LHCN-M2 (cell line): ENCODE results near the gene PSD4. TPM values are rescaled to one million over a fixed set of nuclear protein-coding genes. Genes with fewer than 3 reads are reported as not detected.

Source experiments
- DNase-seq: peaks from one replicate; pipeline ENCODE4 v3.0.0-alpha.2; 2012; ENCODE audit warnings: low read depth
- total RNA-seq: library from RNA; depleted of rRNA; stranded (reverse); fragments of >200 nt; gene quantifications from 2 replicates; pipeline ENCODE4 v1.2.3, GENCODE V29; 2014

PSD4 gene
- total RNA-seq, 1 experiment from 2014 or later = 1.0 TPM

GRCh38 chr2:113206251-113206650 lies 32.5 kb downstream of the PSD4 start:
- no peak for DNase-seq

- no peak for DNase-seq
These were observed 33.2 kb downstream of the PSD4 start for GRCh38 chr2:113207021-113207420.

DNA sequence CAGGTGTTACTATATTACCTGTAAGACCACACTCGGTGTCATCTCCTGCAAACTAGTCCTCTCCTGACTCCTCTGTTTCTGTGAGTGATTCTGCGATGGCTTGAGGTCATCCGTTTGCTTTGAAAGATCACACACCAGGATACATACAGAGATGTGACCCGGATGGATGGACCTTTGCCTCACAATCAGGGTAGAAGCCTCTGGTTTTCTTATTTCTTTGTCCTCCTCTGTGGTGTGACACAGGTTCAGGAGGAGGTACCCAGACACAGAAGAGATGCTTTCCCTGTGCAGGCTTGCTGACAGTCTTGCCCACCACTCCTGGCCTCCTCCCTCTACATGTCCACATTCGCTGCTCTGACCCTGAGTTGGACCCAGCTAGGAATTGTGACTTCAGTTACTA lies 34.6 kb downstream of the PSD4 start:
- no peak for DNase-seq

DNA sequence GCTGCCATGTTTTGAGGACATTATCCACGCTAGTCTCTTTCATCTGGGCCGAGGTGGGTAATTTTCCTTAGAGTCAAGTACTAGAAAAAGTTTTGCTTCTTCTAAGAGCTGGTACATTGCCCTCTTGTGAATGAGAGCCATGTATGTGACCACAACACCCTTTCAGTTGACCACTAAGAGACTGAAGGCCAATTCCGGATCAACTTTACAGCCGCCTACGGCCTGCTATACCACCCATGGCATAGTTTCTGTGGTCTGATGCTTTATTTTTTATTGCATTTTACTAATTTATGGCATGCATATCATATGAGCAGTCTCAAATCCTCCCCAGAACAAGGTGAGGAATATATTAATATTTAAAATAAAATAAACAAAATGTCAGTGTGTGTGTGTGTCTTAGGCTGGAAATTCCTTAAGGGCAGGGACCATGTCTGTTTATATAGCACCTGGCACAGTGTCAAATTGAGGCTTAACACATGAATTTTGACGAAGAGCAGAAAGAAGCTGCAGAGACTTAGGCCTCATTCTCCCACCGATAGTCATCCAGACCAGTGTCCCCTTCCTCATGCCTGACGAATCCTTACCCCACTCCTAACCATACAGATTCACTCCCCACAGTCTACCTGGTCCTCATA lies 35.4 kb downstream of the PSD4 start:
- no peak for DNase-seq

DNA sequence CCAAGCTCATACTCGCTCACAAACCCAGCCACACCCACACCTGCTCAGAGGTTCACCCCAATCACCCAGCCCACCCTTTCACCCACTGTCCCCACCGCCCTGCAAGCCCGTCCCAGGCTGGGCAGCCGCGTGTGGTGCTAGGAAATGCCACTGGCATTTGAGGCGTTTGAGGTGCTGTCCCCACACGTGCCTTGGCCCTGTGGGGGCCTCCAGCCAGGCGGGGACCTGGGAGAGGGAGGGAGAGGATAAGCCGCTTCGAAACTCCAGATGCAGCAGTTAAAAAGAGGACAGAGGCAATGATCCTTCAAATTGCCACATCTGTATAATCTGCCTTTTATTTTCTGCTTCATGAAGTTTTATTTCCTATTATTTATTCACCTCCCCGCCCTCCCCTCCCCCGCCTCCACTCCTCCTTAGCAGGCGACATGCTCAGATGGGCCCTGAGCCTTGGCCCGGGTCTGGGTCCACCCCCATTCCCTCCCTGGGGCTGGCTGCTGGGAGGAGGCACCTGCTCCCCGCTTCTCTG lies 35.9 kb downstream of the PSD4 start:
- no peak for DNase-seq

GRCh38 chr2:113211226-113212105 lies 37.7 kb downstream of the PSD4 start:
- peak; percentile 71 for DNase-seq

GRCh38 chr2:113212245-113213060 lies 38.7 kb downstream of the PSD4 start:
- no peak for DNase-seq

- no peak for DNase-seq
These were observed 39.5 kb downstream of the PSD4 start for GRCh38 chr2:113213061-113213930.

GRCh38 chr2:113214141-113214540 lies 40.4 kb downstream of the PSD4 start:
- DNase-seq = no peak

GRCh38 chr2:113215056-113215455 lies 41.3 kb downstream of the PSD4 start:
- DNase-seq = no peak

DNA sequence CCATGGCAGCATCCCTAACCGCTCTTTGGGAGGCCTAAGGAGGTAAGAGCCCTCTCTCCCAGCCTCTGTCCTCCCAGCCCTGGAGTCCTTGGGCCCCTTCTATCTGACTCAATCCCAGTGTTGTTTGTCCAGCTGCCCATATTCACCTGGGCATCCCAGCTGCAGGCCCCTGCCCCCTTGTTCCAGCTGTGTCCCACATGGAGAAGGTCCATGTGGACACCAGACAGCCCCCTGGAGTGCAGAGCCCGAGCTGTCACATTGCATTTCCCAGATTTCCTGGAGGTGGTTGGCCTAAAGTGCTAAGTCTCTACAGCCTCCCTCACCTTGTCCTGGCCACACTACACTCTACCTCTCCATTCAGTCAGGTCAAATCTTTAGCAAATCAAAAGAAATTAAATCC lies 42.5 kb downstream of the PSD4 start:
- DNase-seq = no peak

GRCh38 chr2:113216891-113217454 lies 43.2 kb downstream of the PSD4 start:
- no peak for DNase-seq

DNA sequence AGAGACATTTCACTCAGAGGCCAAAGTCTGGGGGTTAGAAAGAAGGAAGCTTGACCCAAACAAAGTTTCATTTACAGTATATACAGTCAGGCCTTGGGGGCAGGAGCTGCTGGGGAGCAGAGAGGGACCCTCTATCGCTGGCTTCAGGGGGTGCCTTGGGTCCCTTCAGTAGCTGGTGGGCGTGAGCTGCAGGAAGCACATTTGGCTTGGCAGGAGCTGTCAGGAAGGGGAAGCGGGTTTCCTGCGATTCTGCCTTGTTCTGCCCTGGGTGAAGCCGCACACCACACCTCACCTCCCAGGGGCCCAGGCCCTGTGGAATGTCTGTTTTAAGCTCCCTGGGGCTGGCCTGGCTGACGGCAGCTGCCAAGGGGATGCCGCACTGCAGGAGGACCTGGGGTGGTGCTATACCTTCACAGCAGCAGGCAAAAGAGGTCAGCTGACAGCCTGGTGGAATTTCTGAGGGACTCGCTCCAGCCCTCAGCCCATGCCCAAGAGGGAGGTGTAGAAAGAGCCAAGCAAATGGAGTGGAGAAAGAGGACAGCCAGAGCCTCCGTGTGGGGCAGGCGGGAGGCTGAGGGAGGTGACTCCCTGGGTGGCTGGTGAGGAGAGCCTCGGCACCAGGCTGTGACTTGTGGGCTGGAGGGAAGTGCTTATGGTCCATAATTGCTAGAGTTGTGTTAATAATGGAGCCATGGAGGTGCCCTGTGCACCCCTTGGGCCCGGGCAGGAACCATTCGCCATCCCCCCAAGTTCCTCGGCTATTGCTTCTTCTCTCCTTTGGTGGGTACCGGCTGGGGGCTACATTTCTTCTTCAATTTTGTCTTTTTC lies 43.9 kb downstream of the PSD4 start:
- DNase-seq = no peak

DNA sequence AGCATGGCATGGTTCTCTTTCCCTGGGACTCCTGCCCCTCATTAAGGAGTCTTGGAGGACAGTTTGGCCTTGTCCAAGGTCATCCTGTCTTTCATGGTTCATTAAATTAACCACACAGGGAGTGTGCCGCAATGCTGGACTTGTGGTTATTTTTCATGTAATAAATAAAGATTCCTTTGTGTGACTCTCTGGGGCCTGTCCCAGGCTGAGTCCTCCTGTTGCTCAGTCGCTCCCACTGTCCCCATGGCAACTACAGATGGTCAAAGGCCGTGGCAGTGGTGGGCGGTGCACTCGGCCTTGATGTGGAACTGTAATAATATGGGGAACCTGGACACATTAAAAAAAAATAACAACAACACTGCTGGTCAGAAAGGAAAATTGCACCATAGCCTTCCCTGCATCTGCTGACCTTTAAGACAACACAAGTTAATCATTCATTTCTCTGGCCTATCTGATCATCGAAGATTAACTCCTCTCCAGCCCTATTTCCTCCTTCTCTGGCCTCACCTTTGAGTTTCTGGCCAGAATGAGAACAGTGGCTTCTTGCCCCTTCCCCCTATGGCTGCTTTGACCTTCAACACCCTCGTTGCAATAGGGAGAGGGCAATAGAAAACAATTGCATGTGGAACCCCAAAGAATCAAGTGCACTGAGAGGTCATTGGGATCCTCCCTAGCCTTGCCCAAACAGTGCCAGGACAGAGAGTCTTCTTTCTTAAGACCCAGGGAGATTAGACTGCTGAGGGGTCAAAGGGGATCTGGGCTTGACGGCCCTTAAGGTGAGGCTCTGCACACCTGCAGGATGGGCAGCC lies 44.7 kb downstream of the PSD4 start:
- peak; percentile 87 for DNase-seq

DNA sequence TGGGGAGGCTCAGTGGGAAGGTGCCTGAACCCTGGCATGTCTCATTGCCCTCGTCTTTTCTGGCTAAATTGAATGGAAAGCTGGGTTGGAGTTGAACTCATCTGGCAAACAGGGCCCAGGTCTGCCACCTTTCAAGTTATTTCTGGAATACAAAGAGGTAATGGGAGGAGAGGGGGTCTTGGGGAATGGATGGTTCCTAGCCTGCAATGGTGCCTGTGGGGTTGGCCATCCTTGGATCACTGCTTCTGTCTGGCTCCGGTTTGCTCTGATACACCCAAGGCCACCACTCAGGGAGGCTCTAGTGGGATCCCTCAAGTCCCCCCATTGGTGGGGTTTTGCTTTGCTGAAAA lies 45.3 kb downstream of the PSD4 start:
- DNase-seq = no peak

DNA sequence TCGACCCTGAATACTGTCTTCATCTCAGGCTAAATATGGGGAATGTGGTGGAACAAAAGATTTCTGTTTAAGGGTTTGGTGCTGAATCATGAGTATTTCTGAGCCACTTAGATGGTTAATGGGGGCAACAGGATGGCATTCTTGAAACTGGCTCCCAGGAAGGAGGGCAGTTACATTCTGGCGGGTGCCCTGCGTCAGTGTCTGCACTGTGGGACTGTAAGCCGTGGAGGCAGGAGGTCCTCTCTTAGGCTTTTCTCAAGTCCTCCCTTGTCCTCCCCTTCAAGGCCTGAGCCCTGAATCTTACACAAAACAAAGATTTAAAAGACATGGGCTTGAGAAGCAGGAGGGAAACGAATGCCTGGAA lies 45.7 kb downstream of the PSD4 start:
- no peak for DNase-seq

DNA sequence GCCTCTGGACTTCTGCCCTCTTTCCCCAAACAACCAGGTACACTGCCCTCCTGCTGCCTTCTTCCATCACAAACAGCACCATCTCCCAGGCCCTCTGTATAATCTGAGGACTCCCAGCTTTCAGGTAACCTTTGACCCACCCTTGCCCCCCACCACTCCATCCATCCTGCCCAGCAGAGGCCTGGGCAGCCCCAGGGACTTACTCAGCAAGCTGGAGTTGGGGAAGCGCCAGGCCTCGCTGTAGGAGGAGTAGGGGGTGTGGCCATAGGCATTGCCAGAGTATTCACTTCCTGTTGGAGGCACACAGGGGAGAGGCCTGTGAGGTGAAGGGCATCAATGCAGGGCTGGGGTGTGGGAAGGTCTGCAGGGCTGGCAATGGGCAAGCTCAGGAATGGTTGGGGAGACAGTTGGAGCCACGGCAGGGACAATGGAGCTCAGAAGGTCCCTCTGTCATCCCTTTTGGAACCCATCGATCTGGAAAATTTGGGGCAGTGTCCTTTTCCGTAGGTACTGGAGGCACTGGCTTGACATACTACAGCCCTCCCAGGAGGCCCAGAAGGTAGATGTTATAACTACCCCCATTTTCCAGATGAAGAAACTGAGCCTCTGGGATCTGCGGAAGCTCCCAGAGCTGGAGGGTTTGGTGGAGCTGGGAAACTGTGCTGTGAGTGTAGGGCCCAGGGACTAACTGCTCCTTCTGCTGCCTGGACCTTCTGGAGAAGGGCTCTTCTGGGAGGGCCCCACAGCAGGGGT lies 46.3 kb downstream of the PSD4 start:
- DNase-seq = no peak

DNA sequence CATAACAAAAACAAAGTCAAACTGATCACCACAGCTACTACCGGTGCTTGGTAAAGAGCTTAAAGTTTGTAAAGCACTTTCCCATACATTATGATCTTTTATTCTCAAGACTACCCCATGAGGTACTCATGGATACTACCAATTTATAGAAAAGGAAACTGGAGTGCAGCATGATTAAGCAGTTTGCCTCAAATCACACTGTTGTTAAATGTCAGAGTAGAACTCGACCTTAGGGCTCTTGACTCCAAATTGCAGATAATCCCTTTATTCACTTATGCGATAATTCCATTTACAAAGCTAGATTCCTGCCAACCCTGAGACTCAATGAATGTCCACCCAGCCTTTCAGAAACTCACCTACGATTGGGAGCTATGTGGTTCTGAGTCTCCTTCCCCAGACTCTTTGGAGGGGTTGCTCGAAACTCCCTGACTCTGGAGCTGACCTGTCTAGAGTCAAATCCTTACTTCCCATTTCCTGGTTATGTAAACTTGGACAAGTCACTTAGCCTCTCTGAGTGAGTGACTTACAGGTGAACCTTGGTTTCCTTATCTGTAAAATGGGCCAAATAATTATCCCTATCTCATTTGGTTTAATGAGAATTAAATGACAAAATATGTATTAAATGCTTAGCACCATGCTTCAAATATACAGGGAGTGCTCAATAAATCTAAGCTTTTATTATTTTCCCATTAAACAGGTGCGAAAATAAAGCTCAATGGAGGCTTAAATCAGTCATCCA lies 47.4 kb downstream of the PSD4 start:
- no peak for DNase-seq
